HL-60 (cell line): ENCODE results near the gene TTC9C.
"Not testable (repeated sequence)": the region's sequence is repeated elsewhere in the genome, so short reads cannot be mapped to it uniquely, and the experiment has no call there.

Experiments used
- DNase-seq, 2 experiments: peaks; one replicate each; pipeline ENCODE4 v3.0.0-alpha.2; 2010 to 2020; ENCODE audit warnings: low read depth in 1 of 2, low spot score in 1 of 2
- H3K27ac ChIP-seq: fragments of 250-450 bp; sonication (Bioruptor Pico); replicated peaks from 2 replicates; pipeline ENCODE4 v1.5.1; 2020; ENCODE audit warnings: mild to moderate bottlenecking, moderate library complexity
- H3K27me3 ChIP-seq: fragments of 250-450 bp; sonication (Bioruptor Pico); 2 replicates; pipeline ENCODE4 v1.5.1; 2021; ENCODE audit warnings: mild to moderate bottlenecking, moderate library complexity; ENCODE audit not compliant: insufficient read depth, poor library complexity, severe bottlenecking
- H3K4me3 ChIP-seq: replicated peaks from 2 replicates; pipeline ENCODE4 v1.5.1; 2011; ENCODE audit warnings: mild to moderate bottlenecking, control low read depth, low read length; ENCODE audit not compliant: insufficient read depth
- GABPA ChIP-seq: IDR thresholded peaks from 2 replicates; pipeline ENCODE4 v1.6.1; 2012; ENCODE audit warnings: low read depth
- POLR2AphosphoS5 ChIP-seq: IDR thresholded peaks from 2 replicates; pipeline ENCODE4 v1.6.1; 2012; ENCODE audit warnings: low read depth
- SPI1 ChIP-seq: IDR thresholded peaks from 2 replicates; pipeline ENCODE4 v1.6.1; 2012; ENCODE audit warnings: low read depth, mild to moderate bottlenecking, borderline replicate concordance
- TF ChIP-seq, protein P1 (sequence below): IDR thresholded peaks from one replicate; pipeline ENCODE4 v1.5.1; 2011; ENCODE audit warnings: low read length, control low read depth, inconsistent platforms; ENCODE audit not compliant: insufficient read depth
- TF ChIP-seq, protein P2 (sequence below): IDR thresholded peaks from 2 replicates; pipeline ENCODE4 v1.6.1; 2012; ENCODE audit warnings: low read depth; ENCODE audit not compliant: insufficient replicate concordance

Gene TTC9C

DNA sequence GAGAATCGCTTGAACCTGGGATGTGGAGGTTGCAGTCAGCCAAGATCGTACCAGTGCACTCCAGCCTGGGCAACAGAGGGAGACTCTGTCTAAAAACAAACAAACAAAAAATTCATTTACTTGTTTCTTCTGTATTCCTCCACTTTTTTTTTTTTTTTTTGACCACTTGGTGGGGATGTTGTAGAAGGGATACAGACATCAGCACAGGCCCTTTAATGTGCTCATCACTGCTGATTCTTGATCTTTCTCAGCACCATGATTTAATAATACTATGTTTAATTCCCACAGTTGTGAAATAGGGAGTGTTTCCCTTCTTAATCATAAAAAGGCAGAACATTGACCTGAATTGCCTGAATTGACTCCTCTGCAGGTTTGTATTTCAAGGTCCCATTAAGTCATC is 4.5 kb downstream of the TTC9C start:
- TF ChIP-seq, protein P1, sequence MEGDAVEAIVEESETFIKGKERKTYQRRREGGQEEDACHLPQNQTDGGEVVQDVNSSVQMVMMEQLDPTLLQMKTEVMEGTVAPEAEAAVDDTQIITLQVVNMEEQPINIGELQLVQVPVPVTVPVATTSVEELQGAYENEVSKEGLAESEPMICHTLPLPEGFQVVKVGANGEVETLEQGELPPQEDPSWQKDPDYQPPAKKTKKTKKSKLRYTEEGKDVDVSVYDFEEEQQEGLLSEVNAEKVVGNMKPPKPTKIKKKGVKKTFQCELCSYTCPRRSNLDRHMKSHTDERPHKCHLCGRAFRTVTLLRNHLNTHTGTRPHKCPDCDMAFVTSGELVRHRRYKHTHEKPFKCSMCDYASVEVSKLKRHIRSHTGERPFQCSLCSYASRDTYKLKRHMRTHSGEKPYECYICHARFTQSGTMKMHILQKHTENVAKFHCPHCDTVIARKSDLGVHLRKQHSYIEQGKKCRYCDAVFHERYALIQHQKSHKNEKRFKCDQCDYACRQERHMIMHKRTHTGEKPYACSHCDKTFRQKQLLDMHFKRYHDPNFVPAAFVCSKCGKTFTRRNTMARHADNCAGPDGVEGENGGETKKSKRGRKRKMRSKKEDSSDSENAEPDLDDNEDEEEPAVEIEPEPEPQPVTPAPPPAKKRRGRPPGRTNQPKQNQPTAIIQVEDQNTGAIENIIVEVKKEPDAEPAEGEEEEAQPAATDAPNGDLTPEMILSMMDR = no peak
- TF ChIP-seq POLR2AphosphoS5 (no peak), SPI1 (no peak), GABPA (no peak)
- TF ChIP-seq, protein P2, sequence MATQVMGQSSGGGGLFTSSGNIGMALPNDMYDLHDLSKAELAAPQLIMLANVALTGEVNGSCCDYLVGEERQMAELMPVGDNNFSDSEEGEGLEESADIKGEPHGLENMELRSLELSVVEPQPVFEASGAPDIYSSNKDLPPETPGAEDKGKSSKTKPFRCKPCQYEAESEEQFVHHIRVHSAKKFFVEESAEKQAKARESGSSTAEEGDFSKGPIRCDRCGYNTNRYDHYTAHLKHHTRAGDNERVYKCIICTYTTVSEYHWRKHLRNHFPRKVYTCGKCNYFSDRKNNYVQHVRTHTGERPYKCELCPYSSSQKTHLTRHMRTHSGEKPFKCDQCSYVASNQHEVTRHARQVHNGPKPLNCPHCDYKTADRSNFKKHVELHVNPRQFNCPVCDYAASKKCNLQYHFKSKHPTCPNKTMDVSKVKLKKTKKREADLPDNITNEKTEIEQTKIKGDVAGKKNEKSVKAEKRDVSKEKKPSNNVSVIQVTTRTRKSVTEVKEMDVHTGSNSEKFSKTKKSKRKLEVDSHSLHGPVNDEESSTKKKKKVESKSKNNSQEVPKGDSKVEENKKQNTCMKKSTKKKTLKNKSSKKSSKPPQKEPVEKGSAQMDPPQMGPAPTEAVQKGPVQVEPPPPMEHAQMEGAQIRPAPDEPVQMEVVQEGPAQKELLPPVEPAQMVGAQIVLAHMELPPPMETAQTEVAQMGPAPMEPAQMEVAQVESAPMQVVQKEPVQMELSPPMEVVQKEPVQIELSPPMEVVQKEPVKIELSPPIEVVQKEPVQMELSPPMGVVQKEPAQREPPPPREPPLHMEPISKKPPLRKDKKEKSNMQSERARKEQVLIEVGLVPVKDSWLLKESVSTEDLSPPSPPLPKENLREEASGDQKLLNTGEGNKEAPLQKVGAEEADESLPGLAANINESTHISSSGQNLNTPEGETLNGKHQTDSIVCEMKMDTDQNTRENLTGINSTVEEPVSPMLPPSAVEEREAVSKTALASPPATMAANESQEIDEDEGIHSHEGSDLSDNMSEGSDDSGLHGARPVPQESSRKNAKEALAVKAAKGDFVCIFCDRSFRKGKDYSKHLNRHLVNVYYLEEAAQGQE = no peak
- Histone ChIP-seq H3K27ac (no peak overlapping the region), H3K27me3 (no peaks in the 10 kb centered on the region), H3K4me3 (no peak overlapping the region)
- DNase-seq = no peak

DNA sequence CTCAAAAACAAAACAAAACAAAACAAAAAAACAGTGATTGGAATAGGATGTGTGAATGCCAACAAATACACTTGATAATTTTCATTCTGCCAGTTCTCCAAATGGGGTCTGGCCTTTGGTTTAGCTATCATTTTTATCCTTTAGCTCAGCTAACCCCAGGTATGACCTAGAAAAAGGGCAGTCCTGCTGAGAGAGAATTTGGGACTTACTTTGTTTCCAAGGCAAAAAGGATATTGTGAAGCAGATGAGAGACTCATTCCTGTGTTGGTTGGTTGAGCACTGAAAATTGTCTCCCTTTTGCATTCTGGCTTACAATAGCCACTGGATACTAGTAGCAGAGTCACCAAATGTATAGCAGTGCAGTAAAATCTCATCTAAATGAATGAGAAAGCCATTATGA is 8.9 kb downstream of the TTC9C start:
- DNase-seq = no peak
- no peaks in the 10 kb centered on the region for H3K27me3 ChIP-seq
- no peak for TF ChIP-seq GABPA
- TF ChIP-seq, protein P2 = no peak
- TF ChIP-seq, protein P1 = no peak
- no peak for TF ChIP-seq POLR2AphosphoS5
- TF ChIP-seq SPI1 = no peak
- no peak overlapping the region for H3K27ac ChIP-seq
- H3K4me3 ChIP-seq = no peak overlapping the region

DNA sequence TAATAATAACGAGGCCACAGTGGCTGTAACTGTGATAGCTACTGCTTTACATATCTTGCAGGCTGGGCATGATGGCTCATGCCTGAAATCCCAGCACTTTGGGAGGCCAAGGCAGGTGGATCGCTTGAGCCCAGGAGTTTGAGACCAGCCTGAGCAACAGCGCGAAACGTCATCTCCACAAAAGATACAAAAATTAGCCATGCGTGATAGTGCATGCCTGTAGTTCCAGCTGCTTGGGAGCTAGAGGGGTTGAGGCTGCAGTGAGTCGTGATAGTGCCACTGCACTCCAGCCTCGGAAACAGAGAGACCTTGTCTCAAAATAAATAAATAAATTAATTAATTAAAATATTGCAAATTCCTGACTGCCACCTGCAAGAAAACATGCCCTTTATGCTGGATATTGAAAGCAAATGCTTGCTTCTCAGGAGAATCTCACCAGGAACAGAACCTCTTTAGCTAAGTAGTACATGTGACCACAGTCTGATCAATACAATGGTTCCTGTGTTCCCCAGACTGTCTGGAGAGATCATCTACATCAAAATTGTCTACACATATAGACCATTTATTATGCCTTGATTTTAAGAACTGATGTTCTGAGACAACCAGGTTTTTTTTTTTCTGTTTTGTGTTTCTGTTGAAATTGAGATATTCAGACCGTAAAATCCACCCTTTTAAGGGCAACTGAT is 19.3 kb downstream of the TTC9C start:
- TF ChIP-seq POLR2AphosphoS5 = no peak
- TF ChIP-seq, protein P1 = no peak
- TF ChIP-seq, protein P2 = no peak
- TF ChIP-seq SPI1 = no peak
- no peak for TF ChIP-seq GABPA
- Histone ChIP-seq H3K4me3 (no peak overlapping the region), H3K27me3 (no peaks in the 10 kb centered on the region), H3K27ac (no peak overlapping the region)
- DNase-seq = no peak

DNA sequence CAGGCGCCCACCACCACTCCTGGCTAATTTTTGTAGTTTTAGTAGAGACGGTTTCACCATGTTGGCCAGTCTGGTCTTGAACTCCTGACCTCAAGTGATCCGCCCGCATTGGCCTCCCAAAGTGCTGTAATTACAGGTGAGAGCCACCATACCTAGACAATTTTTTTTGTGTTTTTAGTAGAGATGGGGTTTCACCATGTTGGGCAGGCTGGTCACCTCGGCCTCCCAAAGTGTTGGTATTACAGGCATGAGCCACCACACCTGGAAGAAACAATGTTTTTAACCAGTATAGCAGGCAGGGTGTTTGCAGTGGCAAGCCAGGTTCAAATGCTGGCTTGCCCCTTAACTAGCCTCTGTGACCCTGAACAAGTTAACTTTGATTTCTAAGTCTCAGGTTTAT is 21.6 kb downstream of the TTC9C start:
- H3K4me3 ChIP-seq, H3K27me3 ChIP-seq, DNase-seq, H3K27ac ChIP-seq: not testable (repeated sequence)
